Measurements from ENCODE around the gene CD40LG. TPM values are rescaled to one million over a fixed set of nuclear protein-coding genes. Genes with fewer than 3 reads are reported as not detected.

CD40LG gene
- not detected in 5 replicates for total RNA-seq (2022; extraction: Qiagen RNA extraction; ENCODE audit: low read depth)

DNA sequence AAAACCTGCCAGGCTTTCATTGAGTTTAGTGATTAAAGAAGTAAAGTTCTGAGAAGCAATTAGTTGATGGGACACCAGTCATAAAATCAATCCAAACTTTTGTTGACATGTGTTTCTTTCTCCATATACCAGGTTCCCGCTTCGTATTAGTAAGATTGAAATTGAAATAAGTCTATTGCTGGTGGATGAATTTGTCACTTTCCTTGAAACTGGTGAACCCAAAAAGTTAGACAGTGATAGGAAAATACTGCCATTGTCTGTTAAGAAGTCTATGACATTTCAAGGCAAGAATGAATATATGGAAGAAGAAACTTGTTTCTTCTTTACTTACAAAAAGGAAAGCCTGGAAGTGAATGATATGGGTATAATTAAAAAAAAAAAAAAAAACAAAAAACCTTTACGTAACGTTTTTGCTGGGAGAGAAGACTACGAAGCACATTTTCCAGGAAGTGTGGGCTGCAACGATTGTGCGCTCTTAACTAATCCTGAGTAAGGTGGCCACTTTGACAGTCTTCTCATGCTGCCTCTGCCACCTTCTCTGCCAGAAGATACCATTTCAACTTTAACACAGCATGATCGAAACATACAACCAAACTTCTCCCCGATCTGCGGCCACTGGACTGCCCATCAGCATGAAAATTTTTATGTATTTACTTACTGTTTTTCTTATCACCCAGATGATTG is at the start of gene CD40LG:
TSS of gene CD40LG (plus strand) at position 482 of the 684 bp plus-strand sequence. CDS start at position 573, 91 bp downstream.

Other genes with a start within 250 kb of the CD40LG start
- gene BRS3, start 160.2 kb upstream of the CD40LG start, total RNA-seq (2022; extraction: Qiagen RNA extraction; ENCODE audit: low read depth), result not detected in 5 replicates
- gene HTATSF1, start 150.6 kb upstream of the CD40LG start, total RNA-seq (2022; extraction: Qiagen RNA extraction; ENCODE audit: low read depth), result 47.4 to 73.8 TPM (median 61.2 TPM) in 5 replicates
- gene VGLL1, start 115.9 kb upstream of the CD40LG start, total RNA-seq (2022; extraction: Qiagen RNA extraction; ENCODE audit: low read depth), result not detected in 5 replicates
- 0.09 to 0.25 TPM (median 0.18 TPM) in 5 replicates for gene ARHGEF6, start 132.8 kb downstream of the CD40LG start, total RNA-seq (2022; extraction: Qiagen RNA extraction; ENCODE audit: low read depth)
- 207 to 307 TPM (median 232 TPM) in 5 replicates for gene RBMX, start 232.6 kb downstream of the CD40LG start, total RNA-seq (2022; extraction: Qiagen RNA extraction; ENCODE audit: low read depth)

All from A549 treated with RU486 at 1 μM for 4 hours (cell line).